B cell (primary cell): ENCODE results near the gene ATG4A. TPM values are rescaled to one million over a fixed set of nuclear protein-coding genes. Genes with fewer than 3 reads are reported as not detected.

ENCODE experiments used
- ATAC-seq: fragments of 200-7000 bp; cut with Tn5 transposase; one replicate; pipeline ENCODE4 v1.10.0; 2021; ENCODE audit warnings: low read depth, mild to moderate bottlenecking, moderate number of reproducible peaks, moderate library complexity
- CTCF ChIA-PET: fragments of 350-600 bp; sonication (Branson Sonifier 250); formaldehyde crosslinking; loops from one replicate; lab custom pipeline; 2021; ENCODE audit warnings: antibody characterized with exemption, inconsistent platforms; lab: Charles Lee
- POLR2A ChIA-PET: fragments of 350-600 bp; sonication (Branson Sonifier 250); formaldehyde crosslinking; loops from one replicate; lab custom pipeline; 2021; ENCODE audit warnings: antibody characterized with exemption; lab: Charles Lee
- DNase-seq: peaks from one replicate; pipeline ENCODE4 v3.0.0; 2013
- H2AFZ ChIP-seq: 2 replicates; pipeline ENCODE4 v1.6.1; 2012; ENCODE audit warnings: mild to moderate bottlenecking, low read depth, low read length; ENCODE audit not compliant: insufficient read depth, poor library complexity, severe bottlenecking
- H3K27ac ChIP-seq, 2 donors: 1 replicate in 1 of 2; 2 replicates in 1 of 2; pipeline ENCODE4 v1.5.1; 2012 to 2013; ENCODE audit warnings: low read length in 2 of 2, mild to moderate bottlenecking in 2 of 2, moderate library complexity in 1 of 2
- H3K27me3 ChIP-seq, 4 experiments: fragments of 200-600 bp in 1 of 4; sonication (generic) in 1 of 4; replicated peaks in 1 of 4; 1 replicate in 2 of 4; 2 replicates in 2 of 4; pipeline versions ENCODE4 v1.6.1 to v1.7.0; 2013 to 2016; ENCODE audit warnings: low read length in 3 of 4, mild to moderate bottlenecking in 2 of 4, mixed read lengths in 1 of 4, moderate library complexity in 1 of 4; ENCODE audit not compliant: insufficient read depth in 4 of 4, control insufficient read depth in 3 of 4; ENCODE audit errors: control extremely low read depth in 1 of 4
- H3K36me3 ChIP-seq, 2 experiments: replicated peaks in 1 of 2; 1 replicate in 1 of 2; 2 replicates in 1 of 2; pipeline versions ENCODE4 v1.6.1 to v1.7.1; 2013; ENCODE audit warnings: low read length in 1 of 2; ENCODE audit not compliant: insufficient read depth in 2 of 2, control insufficient read depth in 1 of 2; ENCODE audit errors: control extremely low read depth in 1 of 2, extremely low read depth in 1 of 2
- H3K4me1 ChIP-seq, 2 donors: fragments of 200-600 bp in 1 of 2; sonication (generic) in 1 of 2; 1 replicate in 1 of 2; 2 replicates in 1 of 2; pipeline versions ENCODE4 v1.5.1 to v1.6.1; 2013 to 2017; ENCODE audit warnings: low read length in 2 of 2; ENCODE audit not compliant: control insufficient read depth in 2 of 2, insufficient read depth in 2 of 2
- H3K4me2 ChIP-seq: replicated peaks from 2 replicates; pipeline ENCODE3; 2012; ENCODE audit warnings: mild to moderate bottlenecking, low read depth, low read length; ENCODE audit not compliant: poor library complexity, severe bottlenecking
- H3K4me3 ChIP-seq, 5 experiments: fragments of 200-600 bp in 1 of 5; sonication (generic) in 1 of 5; 1 replicate in 3 of 5; 2 replicates in 2 of 5; pipeline versions ENCODE4 v1.5.1 to v1.7.0; 2011 to 2016; ENCODE audit warnings: low read length in 4 of 5, mild to moderate bottlenecking in 4 of 5, low read depth in 2 of 5, control low read depth in 1 of 5, moderate library complexity in 1 of 5; ENCODE audit not compliant: insufficient read depth in 1 of 5; ENCODE audit errors: control extremely low read depth in 1 of 5, extremely low read depth in 1 of 5
- H3K79me2 ChIP-seq: fragments of 200-600 bp; sonication (generic); one replicate; pipeline ENCODE4 v1.6.0; 2016; ENCODE audit warnings: low read length; ENCODE audit not compliant: control insufficient read depth, insufficient read depth
- H3K9ac ChIP-seq: fragments of 200-600 bp; sonication (generic); 2 replicates; pipeline ENCODE4 v1.6.1; 2017; ENCODE audit warnings: mild to moderate bottlenecking, low read length, moderate library complexity
- H3K9me3 ChIP-seq, 3 donors: one replicate each; pipeline versions ENCODE4 v1.6.1 to v1.7.1; 2013; ENCODE audit warnings: low read length in 2 of 3; ENCODE audit not compliant: control insufficient read depth in 2 of 3, insufficient read depth in 1 of 3; ENCODE audit errors: control extremely low read depth in 1 of 3
- H4K20me1 ChIP-seq: 2 replicates; pipeline ENCODE4 v1.6.0; 2012; ENCODE audit warnings: mild to moderate bottlenecking, low read length; ENCODE audit not compliant: insufficient read depth, control insufficient read depth, poor library complexity, severe bottlenecking
- H3K27ac Mint-ChIP-seq: one replicate; pipeline ENCODE4 v1.8.0; 2021; ENCODE audit warnings: mixed read lengths
- H3K27me3 Mint-ChIP-seq: one replicate; pipeline ENCODE4 v1.8.0; 2021; ENCODE audit warnings: mixed read lengths
- H3K4me1 Mint-ChIP-seq: one replicate; pipeline ENCODE4 v1.8.0; 2021; ENCODE audit warnings: mixed read lengths
- H3K4me3 Mint-ChIP-seq: one replicate; pipeline ENCODE4 v1.8.0; 2021; ENCODE audit warnings: mixed read lengths
- H3K9me3 Mint-ChIP-seq: one replicate; pipeline ENCODE4 v1.8.0; 2022; ENCODE audit warnings: mixed read lengths; ENCODE audit not compliant: insufficient read depth
- CTCF ChIP-seq: fragments of 200-600 bp; IDR thresholded peaks from one replicate; pipeline ENCODE4 v1.8.0; 2022; ENCODE audit warnings: antibody characterized with exemption, mild to moderate bottlenecking
- EZH2 ChIP-seq: IDR thresholded peaks from 2 replicates; pipeline ENCODE4 v1.6.1; 2012; ENCODE audit warnings: borderline replicate concordance, low read depth, mild to moderate bottlenecking, moderate library complexity, low read length; ENCODE audit not compliant: insufficient read depth, poor library complexity, severe bottlenecking
- whole genome bisulfite sequencing: methylation state at CpG from one replicate; pipeline ENCODE4 v1.1.5; 2013; ENCODE audit warnings: missing lambda C conversion rate; ENCODE audit not compliant: insufficient coverage; 5-methylcytosine and 5-hydroxymethylcytosine counted together
- intact Hi-C: fragments of 100-400 bp; cut with micrococcal nuclease; formaldehyde crosslinking; loops from one replicate; pipeline ENCODE4 v1.10.0; 2022
- polyA plus RNA-seq: library from polyadenylated mRNA; depleted of rRNA; stranded (reverse); fragments of >200 nt; gene quantifications from 2 replicates; pipeline ENCODE4 v1.2.3, GENCODE V29; 2012
- total RNA-seq, 2 donors: library from RNA; stranded (reverse); fragments of 120-200 nt in 1 of 2; gene quantifications; 1 replicate in 1 of 2; 2 replicates in 1 of 2; pipeline versions ENCODE4 v1.2.3 to v1.2.4, GENCODE V29; 2013 to 2022

ATG4A gene
- total and polyA plus RNA-seq, 2 donors (not counting 1 experiment from before 2014, with no cell fraction given), result 6.1 to 11.4 TPM

- Mint-ChIP-seq H3K27ac (no peak overlapping the region), H3K4me3 (no peak overlapping the region), H3K9me3 (no peaks in the 10 kb centered on the region), H3K4me1 (no peaks in the 10 kb centered on the region), H3K27me3 (no peaks in the 10 kb centered on the region)
- no peak overlapping the region for H3K27ac ChIP-seq
- no peak overlapping the region for H2AFZ ChIP-seq
- H3K27me3 ChIP-seq, result no peaks in the 10 kb centered on the region
- H3K4me2 ChIP-seq, result no peak overlapping the region
- H3K4me3 ChIP-seq, result no peak overlapping the region
- ATAC-seq, result no peak
- H3K36me3 ChIP-seq, result no peaks in the 10 kb centered on the region
- H3K4me1 ChIP-seq, result no peaks in the 10 kb centered on the region
- WGBS, result no CpG with 5 or more reads among the region's 5 CpGs
- H3K79me2 ChIP-seq, result no peaks in the 10 kb centered on the region
- TF ChIP-seq CTCF, result no peak
- no peak for TF ChIP-seq EZH2
- CTCF ChIA-PET, result no interaction called here
- H3K9me3 ChIP-seq, result peaks cover 0 to 3% (median 0%) of the 10 kb centered on the region in 3 donors
- H4K20me1 ChIP-seq, result no peaks in the 10 kb centered on the region
- no peak for DNase-seq
- intact Hi-C loops, result no loop called here
- POLR2A ChIA-PET, result no interaction called here
- no peak overlapping the region for H3K9ac ChIP-seq
These were observed 75.8 kb downstream of the ATG4A start for GRCh38 chrX:108167211-108167872.

GRCh38 chrX:108168961-108169740 lies 77.6 kb downstream of the ATG4A start:
- no peaks in the 10 kb centered on the region for H3K36me3 ChIP-seq
- TF ChIP-seq EZH2 (no peak), CTCF (no peak)
- DNase-seq (no peak), ATAC-seq (no peak)
- H3K9me3 Mint-ChIP-seq, result no peaks in the 10 kb centered on the region
- no peak overlapping the region for H2AFZ ChIP-seq
- H3K27me3 Mint-ChIP-seq, result no peaks in the 10 kb centered on the region
- H3K9ac ChIP-seq, result no peak overlapping the region
- WGBS, result 100% methylated on average over 3 of the region's 9 CpGs
- no peaks in the 10 kb centered on the region for H3K27me3 ChIP-seq
- POLR2A ChIA-PET, result no interaction called here
- H3K4me3 ChIP-seq, result no peak overlapping the region
- no peak overlapping the region for H3K4me2 ChIP-seq
- no peaks in the 10 kb centered on the region for H3K4me1 Mint-ChIP-seq
- CTCF ChIA-PET, result no interaction called here
- H4K20me1 ChIP-seq, result no peaks in the 10 kb centered on the region
- intact Hi-C loops, result no loop called here
- no peak overlapping the region for H3K27ac Mint-ChIP-seq
- no peaks in the 10 kb centered on the region for H3K79me2 ChIP-seq
- no peak overlapping the region for H3K27ac ChIP-seq
- H3K9me3 ChIP-seq, result no peaks in the 10 kb centered on the region
- H3K4me3 Mint-ChIP-seq, result no peak overlapping the region
- H3K4me1 ChIP-seq, result no peaks in the 10 kb centered on the region
